Epidermal melanocyte (primary cell): ENCODE data around the gene MYL1.

Source experiments
- DNase-seq: peaks from one replicate; pipeline ENCODE4 v3.0.0; 2011; ENCODE audit warnings: low spot score; ENCODE audit not compliant: insufficient read length

Gene MYL1

DNA sequence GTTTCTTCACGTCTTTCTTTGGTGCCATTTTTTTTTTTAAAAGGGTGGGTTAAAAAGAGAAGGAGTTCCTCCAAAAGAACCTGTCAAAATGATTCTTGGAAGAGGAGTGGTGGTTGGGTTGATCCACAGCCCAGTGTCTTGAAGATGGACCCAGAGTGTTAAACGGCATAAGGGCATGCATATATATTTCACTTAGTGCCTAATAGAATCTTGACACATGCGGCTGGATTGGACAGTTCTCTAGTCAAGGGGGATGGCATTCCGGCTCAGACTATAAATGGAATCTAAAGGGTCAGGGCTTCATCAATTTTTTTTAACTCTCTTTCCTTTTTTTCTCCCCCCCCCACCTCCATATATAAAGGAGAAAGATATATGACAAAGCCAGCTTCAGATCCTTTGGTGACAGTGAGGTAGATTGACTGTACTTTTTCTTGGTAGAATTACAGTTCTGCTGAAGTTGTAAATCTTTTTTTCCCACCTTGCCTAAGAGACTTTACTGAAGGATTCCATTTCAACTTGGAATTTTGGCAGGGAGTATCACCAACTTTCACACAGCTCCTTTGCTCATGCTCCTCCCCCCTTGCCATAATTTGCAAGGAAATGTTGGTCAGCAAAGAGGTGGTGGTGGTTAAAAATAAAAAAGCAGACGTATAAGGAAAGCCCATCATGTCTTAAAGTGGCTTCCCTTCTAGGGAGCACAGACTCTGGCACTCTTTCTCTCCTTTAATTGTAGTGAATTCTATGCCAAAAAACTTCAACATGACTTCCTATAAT is at the start of gene MYL1:
Gene MYL1 (minus strand): TSS at position 160 of the 774 bp plus-strand sequence. CDS start 132 bp downstream, at position 28.
- no peak for DNase-seq

DNA sequence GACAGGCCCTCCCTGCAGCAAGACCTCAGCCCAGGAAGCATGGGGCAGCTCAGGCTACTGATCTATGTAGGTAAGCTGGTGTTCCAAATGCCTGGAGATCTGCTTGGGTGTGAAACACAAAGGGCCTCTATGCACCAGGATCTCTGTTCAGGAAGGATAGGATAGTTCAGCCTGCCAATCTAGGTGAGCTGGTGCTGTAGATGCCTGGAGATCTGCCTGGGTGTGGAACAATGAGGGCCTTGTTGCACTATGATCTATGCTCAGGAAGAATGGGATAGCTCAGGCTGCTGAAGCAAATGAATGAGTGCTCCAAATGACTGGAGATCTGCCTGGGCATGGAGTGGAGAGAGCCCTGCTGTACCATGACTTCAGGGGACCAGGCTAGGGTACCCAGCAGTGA is 48.9 kb upstream of the MYL1 start:
- DNase-seq, result no peak

DNA sequence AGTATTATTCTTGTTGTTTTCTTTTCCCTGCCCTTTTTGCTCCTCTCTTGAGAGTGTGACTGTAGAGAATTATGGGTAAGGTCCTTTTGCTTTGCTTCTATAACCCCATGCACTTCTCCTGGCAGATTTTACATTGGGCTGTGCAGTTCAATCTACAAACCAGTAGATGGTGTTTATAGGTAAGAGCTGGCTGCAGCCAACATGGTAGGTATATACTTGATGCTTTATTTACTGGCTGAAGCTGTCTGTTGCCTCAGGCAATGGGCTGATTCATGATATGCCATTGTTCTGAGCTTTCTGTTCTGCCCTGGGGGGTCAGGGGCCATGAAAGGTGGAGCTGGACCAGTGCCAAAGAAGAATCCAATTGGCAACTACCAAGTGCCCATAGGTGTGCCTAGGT is 48.3 kb upstream of the MYL1 start:
- no peak for DNase-seq

DNA sequence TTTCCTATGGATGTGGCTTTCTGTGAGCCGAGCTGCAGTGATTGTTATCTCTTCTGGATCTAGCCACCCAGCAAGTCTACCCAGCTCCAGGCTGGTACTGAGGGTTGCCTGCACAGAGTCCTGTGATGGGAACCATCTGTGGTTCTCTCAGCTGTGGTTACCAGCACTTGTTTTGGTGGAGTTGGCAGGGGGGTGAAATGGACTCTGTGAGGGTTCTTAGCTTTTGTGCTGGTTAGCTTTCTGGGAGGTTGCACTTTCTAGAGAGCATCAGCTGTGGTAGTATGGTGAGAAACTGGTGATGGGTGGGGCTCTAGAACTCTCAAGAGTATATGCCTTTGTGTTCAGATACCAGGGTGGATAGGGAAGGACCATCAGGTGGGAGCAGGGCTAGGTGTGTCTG is 45.4 kb upstream of the MYL1 start:
- DNase-seq, result no peak

DNA sequence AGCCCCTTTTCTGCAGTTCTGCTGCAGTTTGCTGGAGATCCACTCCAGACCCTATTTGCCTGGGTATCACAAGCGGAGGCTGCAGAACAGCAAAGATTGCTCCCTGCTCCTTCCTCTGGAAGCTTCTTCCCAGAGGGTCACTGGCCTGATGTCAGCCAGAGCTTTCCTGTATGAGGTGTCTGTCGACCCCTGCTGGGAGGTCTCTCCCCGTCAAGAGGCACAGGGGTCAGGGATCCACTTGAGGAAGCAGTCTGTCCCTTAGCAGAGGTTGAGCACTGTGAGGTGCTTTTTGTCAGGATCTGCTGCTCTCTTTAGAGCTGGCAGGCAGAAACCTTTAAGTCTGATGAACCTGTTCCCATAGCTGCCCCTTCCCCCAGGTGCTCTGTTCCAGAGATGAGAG is 42.0 kb upstream of the MYL1 start:
- no peak for DNase-seq

DNA sequence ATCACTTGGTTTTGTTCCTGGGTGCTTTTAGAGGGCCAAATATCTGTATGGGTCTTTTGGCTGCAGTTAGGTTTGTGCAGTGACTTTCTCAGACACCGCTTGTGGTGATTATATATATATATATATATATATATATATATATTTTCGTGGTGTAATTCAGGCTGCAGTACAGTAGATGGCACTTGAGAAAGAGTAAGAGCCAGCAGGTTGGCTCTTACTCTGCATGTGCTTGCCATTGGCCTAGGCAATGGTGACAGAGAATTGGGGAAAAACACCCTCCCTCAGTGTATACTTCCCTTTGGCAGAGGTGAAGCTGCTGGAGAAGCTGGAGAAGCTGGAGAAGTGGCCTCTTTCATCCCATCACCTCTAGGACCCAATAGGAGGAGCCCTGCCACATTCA is 22.2 kb upstream of the MYL1 start:
- no peak for DNase-seq

DNA sequence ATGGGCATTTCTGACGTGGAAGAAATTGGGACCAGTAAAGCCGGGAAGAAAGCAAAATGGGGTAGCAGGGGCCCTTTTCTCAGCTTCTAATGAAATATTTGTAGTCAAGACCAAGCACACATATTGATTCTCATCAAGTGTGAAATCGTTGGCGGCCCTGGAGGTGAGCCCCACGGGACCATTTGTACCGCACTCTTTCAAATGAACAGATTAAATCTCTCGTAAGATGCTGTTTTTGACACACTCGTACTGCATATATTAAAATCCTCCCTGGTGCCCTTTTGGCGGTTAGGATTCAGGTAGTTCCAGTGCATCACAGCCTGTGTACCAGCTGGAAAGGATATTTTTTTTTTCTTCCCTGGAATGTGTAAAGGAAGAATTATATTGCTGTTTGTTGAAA is 9.9 kb upstream of the MYL1 start:
- DNase-seq, result no peak

DNA sequence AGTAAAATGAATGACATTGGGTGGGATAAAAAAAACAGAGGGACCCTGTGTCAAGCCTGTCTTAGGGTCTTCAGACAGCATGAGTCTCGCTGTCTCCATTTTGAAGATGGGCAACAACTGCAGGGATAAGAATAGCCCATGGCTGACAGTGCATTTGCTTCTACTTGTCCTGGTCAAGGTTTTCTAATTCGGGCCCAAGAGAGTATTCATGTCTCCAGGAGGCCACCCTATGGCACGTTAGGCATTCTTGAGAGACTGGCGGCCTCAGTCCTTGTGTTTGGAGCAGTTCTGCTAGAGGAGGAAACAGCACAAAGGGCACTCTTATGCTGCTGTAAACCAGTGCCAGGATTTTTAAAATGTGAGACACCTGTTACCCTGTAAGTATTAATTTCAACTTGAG is 9.5 kb upstream of the MYL1 start:
- no peak for DNase-seq

DNA sequence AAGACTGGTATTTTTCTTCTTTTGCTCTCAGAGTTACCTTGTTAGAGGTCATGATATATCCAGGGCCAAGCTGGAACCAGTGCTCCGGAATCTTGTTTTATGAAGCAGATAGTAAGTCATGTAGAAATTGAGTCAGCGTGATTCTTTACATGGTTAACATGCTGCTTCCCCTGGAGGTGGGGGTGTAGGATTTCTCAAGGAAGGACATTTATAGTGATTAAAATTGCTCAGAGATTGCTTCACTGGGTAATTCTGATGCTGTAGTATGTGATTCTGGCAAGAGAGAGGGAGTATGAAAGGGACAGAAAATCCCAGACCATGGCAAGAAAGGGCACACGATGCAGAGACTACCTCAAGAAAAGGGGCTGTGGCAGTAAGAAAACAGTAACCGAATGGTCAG is 8.0 kb upstream of the MYL1 start:
- DNase-seq, result no peak

DNA sequence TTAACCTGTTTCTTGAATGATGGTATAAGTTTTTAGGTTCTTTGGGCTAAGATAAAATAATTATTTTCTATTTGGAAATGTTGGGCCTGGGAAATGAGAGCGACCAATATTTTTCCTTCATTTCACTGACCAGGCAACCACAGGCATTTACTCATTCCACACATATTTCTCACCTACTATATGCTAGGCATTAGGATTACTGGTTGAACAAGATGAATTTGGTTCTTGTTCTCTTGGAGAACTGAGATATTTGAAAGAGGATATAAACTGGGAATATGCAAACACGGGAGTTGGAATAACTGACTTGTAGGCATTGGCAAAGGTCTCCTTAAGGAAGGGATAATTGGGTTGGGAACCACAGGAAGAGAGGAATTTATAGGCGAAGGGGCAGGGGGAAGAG is 3.9 kb upstream of the MYL1 start:
- no peak for DNase-seq

DNA sequence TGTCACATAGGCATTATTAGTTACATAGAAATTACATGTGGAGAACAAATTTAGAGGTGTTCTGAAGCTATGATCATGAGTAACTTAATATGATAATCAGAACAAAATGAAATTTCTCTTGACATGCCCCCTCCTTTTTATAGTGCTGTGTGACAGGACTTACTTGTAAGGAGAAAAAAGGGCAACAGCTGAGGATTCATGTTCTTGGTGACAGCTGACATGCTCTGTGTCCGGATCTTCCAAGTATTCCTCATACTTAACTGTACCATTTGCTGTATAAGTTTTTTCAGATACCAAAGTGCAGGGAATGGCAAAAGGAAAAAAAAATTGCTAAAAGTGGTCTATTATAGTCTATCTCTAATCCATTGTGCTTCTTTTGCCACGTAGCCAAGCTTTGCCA is 3.5 kb upstream of the MYL1 start:
- no peak for DNase-seq

DNA sequence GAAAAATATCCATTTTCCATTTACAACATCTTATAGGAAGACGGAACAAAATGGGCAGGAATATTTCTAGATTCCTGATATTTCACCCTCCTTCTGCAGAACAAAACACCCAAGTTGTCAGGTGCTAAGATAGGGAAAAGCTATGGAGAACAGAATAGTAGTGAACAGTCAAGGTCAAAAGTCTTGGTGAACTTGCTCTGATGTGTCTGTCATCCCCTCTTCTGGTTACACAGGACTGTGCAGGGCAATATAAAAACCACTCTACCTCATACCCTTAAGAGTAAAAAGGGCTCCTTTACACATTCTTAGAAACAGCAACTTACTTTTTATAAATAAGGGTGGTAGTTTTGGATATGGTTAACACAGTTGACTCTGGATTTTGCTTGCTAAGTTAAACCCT is 4.4 kb downstream of the MYL1 start:
- no peak for DNase-seq

DNA sequence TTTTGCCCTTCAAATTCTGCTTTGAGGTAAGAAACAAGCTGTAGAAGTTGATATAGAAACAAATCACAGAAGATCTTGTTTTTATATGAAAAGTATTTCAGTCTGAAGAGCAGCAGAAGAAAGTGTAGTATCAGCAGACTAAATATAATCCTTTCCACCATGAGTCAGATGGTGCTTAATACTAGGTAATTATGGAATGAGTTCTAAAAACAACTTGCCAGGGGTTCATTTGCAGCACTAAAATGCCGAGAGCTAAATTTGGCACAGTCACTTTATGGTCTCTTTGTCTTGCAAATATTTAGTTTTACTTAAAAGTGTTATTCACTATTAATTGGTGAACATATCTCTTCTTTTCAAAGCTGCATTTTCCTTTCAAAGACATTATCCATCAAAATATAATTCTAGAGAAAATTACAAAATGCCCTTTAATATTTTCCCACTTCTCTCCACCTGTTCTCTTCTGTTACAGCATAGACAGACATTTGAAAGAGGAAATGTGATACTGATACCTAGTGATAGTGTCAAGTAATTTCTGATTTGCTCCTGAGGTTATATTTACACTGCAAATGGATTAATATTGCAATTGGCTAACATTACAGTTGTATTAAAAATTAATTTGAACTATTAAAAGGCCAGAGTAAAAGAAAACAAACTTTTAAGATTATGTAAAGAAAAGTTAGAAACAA is 5.3 kb downstream of the MYL1 start:
- no peak for DNase-seq

DNA sequence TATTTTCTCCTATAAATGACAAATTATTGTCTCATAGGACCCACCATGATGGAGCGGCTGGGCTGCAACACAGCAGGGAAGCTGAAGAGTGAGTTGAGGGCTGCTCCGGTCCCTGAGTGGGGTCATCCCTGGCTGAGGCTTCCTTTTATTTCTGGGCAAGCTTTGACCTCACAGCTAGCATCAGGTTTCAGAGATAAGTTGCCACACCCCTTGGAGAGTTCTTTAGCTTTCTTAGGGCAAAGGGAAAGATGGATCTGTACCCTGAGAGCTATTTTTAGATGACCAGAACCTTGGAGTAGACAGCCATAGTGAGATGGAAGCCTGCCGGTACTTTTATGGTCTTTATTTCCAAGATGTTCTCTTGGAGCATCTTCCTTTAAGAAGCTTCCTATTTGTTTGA is 11.5 kb downstream of the MYL1 start:
- no peak for DNase-seq

DNA sequence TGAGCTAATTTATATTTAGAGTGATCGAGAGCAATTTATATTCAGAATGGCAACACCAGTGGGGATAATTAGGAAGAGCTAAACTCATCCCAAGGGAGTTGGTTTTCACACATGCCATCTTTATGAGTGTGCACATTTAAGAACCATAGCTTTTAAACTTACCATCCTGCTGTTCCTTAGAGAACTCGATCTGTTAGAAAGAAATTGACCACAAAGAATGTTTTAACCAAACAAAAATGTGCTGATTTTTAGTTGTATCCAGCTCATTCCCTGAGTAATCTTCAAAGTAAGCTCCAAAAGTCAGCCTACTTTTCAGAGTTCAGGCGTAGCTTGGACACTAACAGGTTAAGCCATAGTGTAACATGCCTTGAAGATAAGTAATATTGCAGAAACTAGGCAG is 12.6 kb downstream of the MYL1 start:
- DNase-seq, result no peak

DNA sequence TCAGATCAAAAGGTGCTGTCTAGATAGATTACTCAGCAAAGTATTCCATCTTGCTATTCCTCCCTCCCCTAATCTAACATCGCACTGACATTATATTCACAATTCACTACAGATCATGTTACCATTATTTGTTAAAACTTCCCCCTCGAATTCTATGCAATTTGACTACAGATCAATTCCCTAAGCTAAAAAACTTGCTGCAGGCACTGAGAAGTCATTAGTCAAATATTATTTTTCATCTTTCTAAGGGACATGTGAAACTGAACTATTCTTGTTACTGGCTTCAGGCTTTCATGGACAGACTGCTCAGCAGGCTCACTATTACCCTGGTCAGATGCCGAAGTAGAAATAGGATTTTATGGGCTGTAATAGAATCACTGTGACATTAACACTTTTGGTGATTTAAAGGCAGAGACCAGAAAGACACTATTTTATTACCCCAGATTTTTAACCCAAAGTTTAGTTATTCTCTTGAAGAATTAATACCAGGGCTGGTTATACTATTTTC is 15.1 kb downstream of the MYL1 start:
- DNase-seq, result no peak

DNA sequence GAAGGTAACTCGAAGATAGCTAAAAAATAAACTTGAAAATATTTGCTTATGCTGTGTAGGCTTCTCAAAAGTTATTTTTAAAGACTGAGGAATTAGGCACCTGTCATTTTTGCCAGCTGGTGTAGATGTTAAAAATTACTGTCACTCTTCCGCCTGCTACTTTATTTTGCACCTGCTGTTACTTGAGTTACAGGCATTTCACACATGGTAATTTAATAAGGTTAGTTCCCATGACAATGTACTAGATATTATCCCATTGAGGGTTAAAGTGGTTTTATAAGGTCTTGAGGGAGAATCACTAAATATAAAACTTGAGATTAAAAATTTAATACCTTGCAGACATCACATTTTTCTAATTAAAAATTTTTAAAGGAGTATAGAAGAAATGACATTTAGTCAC is 26.6 kb downstream of the MYL1 start:
- no peak for DNase-seq

DNA sequence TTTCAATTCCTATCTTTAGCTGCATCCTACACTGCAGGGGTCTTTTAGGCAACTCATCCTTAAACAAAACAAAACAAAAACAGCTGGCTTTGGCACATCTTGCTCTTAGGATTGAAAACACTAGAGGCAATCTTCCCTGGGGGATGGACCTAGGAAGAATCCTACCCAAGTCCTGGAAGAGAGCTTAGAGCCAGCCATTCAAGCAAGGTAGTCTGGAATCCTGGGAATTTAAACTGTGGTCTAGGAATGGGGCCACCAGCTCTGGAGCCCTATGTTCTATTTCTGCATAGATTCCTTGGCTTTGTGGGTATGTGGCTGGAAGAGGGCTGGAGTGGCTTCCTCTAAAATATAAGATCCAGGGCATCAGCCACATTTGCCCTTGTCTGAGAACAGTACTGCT is 27.7 kb downstream of the MYL1 start:
- DNase-seq, result no peak

DNA sequence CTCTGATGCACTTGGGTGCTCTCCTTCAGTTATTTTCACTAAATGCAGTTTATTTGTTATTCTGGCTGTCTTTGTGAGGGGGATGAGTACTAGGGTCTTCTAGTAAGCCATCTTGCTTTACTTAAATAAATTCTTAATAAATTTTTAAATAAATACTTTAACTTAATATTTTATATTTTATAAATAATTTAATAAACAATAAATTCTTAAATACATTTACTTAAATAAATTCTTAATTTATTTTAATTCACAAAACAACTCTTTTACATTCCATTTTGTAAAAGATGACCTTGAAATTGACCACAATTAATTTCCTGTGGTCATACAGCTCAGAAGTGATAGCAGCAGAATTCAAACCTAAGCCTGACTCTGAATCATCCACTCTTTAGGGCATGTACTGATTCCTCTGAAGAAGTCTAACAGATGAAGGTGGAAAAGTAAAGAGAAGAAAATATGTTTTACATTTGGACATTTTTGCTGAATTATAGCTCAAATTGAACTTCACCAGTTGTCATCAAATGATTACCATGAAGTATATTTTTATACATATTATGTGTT is 28.8 kb downstream of the MYL1 start:
- no peak for DNase-seq

DNA sequence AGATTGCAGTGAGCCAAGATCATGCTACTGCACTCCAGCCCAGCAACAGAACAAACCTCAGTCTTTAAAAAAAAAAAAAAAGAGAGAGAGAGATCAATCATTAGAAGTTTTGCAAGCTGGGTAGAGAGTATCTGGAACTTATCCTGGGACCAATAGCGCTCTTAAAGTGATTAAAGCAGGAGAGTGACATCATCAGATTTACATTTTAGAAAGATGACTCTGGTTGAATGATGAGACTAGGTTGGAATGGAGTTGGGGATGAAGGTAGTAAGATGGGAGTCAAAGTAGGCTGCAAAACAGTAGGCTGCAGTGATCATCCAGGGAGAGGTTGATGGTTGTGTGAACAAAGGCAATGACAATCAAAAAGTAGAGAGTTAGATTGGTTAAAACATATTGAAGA is 37.8 kb downstream of the MYL1 start:
- no peak for DNase-seq

DNA sequence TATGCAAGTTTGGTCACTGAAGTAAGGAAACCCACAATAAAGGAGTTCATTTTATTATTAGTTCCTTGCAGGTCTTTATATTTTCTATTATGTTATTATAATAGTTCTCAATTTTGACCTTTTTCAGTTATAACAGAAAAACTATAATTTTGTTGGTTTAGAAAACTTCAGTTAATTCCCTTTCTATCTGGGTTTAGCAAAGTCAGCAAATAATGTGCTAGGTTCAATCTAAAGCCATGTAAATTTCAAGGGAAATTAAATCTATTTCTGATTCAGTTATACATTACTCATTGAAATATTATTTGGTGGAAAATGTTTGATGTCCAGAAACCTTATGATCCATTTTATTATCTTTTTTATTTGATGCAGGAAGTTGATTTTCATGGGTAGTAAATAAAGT is 43.7 kb downstream of the MYL1 start:
- no peak for DNase-seq

DNA sequence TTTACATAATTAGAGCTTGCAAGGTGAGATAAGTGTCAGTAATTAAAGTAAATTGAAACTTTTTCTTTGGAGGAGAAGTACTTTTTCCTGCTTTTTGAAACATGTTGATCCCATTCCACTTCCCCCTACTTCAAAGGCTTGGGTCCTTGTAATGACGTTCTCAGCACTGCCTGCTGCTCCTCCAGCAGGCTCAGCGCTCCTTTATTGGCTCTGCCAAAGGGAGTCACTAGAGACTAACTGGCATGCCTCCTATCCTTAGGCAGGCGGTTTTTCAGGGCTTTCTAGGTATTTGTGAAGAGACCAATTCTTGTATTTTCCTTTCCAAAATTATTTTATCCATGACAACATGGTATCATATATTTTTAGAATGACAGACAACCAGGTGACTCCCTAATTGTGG is 45.8 kb downstream of the MYL1 start:
- DNase-seq, result no peak

DNA sequence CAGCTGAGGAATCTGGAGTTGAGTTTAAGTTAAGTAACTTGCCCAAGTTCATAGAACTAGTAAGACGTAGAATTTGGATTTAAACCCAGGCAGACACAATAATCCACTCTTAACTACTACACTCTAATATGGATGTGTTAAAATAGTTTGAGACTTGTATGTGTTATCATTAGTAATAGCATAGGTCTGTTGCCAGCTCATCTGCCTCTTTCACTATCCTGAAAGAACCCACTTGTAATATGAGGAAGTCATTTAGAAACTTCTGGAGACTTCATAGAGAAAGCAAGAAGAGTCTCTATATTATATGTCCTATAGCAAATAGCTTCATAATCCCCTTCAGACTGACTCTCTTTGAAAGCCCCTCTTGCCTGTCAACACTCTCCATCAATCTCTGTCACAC is 46.7 kb downstream of the MYL1 start:
- DNase-seq, result no peak
